GM12878 (cell line): ENCODE measurements around the gene GUCA2B. TPM values are rescaled to one million over a fixed set of nuclear protein-coding genes. Genes with fewer than 3 reads are reported as not detected.

Source experiments
- ATAC-seq: fragments of 200-7000 bp; cut with Tn5 transposase; 3 replicates; pipeline ENCODE4 v1.9.1; 2020; ENCODE audit warnings: mild to moderate bottlenecking, moderate library complexity
- BruUV-seq: library from RNA; stranded (reverse); fragments of 400-500 nt; replicated peaks from 2 replicates; lab custom pipeline; 2021; lab: Mats Ljungman, UMichigan
- CTCF ChIA-PET: fragments of 300-600 bp; sonication (Branson Sonifier 250); formaldehyde crosslinking; extraction: SDS; loops from one replicate; lab custom pipeline; 2021; ENCODE audit warnings: inconsistent platforms; lab: Yijun Ruan, JAX
- POLR2A ChIA-PET: fragments of 350-600 bp; formaldehyde crosslinking; extraction: SDS; loops from one replicate; lab custom pipeline; 2021; ENCODE audit warnings: inconsistent platforms; lab: Charles Lee
- RAD21 ChIA-PET: fragments of 300-600 bp; sonication (Branson Sonifier 250); formaldehyde crosslinking; loops from one replicate; lab custom pipeline; 2023; ENCODE audit warnings: antibody characterized with exemption; ENCODE audit not compliant: unreplicated experiment; lab: Charles Lee
- SMC1A ChIA-PET: fragments of 300-600 bp; sonication (Branson Sonifier 250); formaldehyde crosslinking; loops from one replicate; lab custom pipeline; 2023; ENCODE audit not compliant: unreplicated experiment, uncharacterized antibody; lab: Charles Lee
- DNase-seq: peaks from one replicate; pipeline ENCODE4 v3.0.0-alpha.2; 2011; ENCODE audit warnings: low read depth, low spot score
- FAIRE-seq: peaks from 3 replicates; lab custom pipeline; 2011; peaks lifted over from hg19 to GRCh38; lab: Jason Lieb, UNC
- H2AFZ ChIP-seq: 2 replicates; pipeline ENCODE4 v1.6.0; 2011; ENCODE audit warnings: low read depth, low read length, control low read depth; ENCODE audit not compliant: control insufficient read depth
- H3K27ac ChIP-seq: 2 replicates; pipeline ENCODE4 v1.5.1; 2011; ENCODE audit warnings: control low read depth; ENCODE audit not compliant: control insufficient read depth, insufficient read depth
- H3K27me3 ChIP-seq, 2 experiments: replicated peaks in 1 of 2; 2 replicates each; pipeline versions ENCODE4 v1.6.0 to v1.6.1; 2011; ENCODE audit warnings: low read length in 1 of 2; ENCODE audit not compliant: control insufficient read depth in 2 of 2, insufficient read depth in 2 of 2
- H3K36me3 ChIP-seq, 2 experiments: 2 replicates each; pipeline ENCODE4 v1.5.1; 2011; ENCODE audit warnings: low read length in 1 of 2; ENCODE audit not compliant: control insufficient read depth in 2 of 2, insufficient read depth in 2 of 2
- H3K4me1 ChIP-seq: 2 replicates; pipeline ENCODE4 v1.6.1; 2011; ENCODE audit warnings: mild to moderate bottlenecking, low read length, moderate library complexity, mixed read lengths; ENCODE audit not compliant: control insufficient read depth, insufficient read depth
- H3K4me2 ChIP-seq: 2 replicates; pipeline ENCODE4 v1.6.0; 2011; ENCODE audit warnings: control low read depth; ENCODE audit not compliant: control insufficient read depth, insufficient read depth
- H3K4me3 ChIP-seq: fragments of 200-600 bp; sonication (generic); 2 replicates; pipeline ENCODE4 v1.5.1; 2016
- H3K79me2 ChIP-seq: 2 replicates; pipeline ENCODE4 v1.6.0; 2011; ENCODE audit warnings: low read length; ENCODE audit not compliant: control insufficient read depth, insufficient read depth
- H3K9ac ChIP-seq: 2 replicates; pipeline ENCODE4 v1.8.0; 2011; ENCODE audit warnings: low read length, control low read depth, mixed read lengths; ENCODE audit not compliant: control insufficient read depth, insufficient read depth
- H3K9me3 ChIP-seq: replicated peaks from 3 replicates; pipeline ENCODE4 v1.5.1; 2011; ENCODE audit warnings: mild to moderate bottlenecking, low read length; ENCODE audit not compliant: control insufficient read depth, insufficient read depth
- H4K20me1 ChIP-seq: 2 replicates; pipeline ENCODE4 v1.6.0; 2011; ENCODE audit not compliant: control insufficient read depth, insufficient read depth
- BCL3 ChIP-seq: IDR thresholded peaks from 2 replicates; pipeline ENCODE4 v1.6.1; 2011; ENCODE audit warnings: borderline replicate concordance, low read depth, mild to moderate bottlenecking, moderate library complexity, low read length; ENCODE audit not compliant: insufficient read depth, poor library complexity, severe bottlenecking
- CREB1 ChIP-seq: IDR thresholded peaks from 2 replicates; pipeline ENCODE4 v1.6.1; 2012; ENCODE audit warnings: low read depth, mild to moderate bottlenecking, inconsistent platforms
- ELK1 ChIP-seq: IDR thresholded peaks from 2 replicates; pipeline ENCODE4 v1.6.1; 2012; ENCODE audit warnings: low read depth, low read length, improper control_type of control experiment
- HDGF ChIP-seq: fragments of 450-650 bp; IDR thresholded peaks from 2 replicates; pipeline ENCODE4 v1.6.1; 2016; ENCODE audit warnings: antibody characterized with exemption
- MEF2B ChIP-seq: fragments of 450-650 bp; IDR thresholded peaks from 2 replicates; pipeline ENCODE4 v1.6.1; 2018; ENCODE audit warnings: mild to moderate bottlenecking, moderate library complexity; ENCODE audit not compliant: partially characterized antibody, poor library complexity, severe bottlenecking
- MLLT1 ChIP-seq: fragments of 450-650 bp; IDR thresholded peaks from 2 replicates; pipeline ENCODE4 v1.6.1; 2016; ENCODE audit warnings: mild to moderate bottlenecking
- MYB ChIP-seq: fragments of 150-350 bp; IDR thresholded peaks from 2 replicates; pipeline ENCODE4 v1.6.1; 2014; ENCODE audit warnings: mild to moderate bottlenecking, low read depth, low read length, borderline replicate concordance
- SRF ChIP-seq, 2 experiments: IDR thresholded peaks; 2 replicates each; pipeline ENCODE4 v1.6.1; 2011; ENCODE audit warnings: low read depth in 2 of 2, low read length in 2 of 2, mild to moderate bottlenecking in 1 of 2, moderate library complexity in 1 of 2
- TCF7 ChIP-seq: IDR thresholded peaks from 2 replicates; pipeline ENCODE4 v1.6.1; 2014; ENCODE audit warnings: antibody characterized with exemption, borderline replicate concordance
- ZBED1 ChIP-seq: IDR thresholded peaks from 2 replicates; pipeline ENCODE4 v1.6.1; 2016; ENCODE audit warnings: borderline replicate concordance
- ZNF24 ChIP-seq: fragments of 450-650 bp; IDR thresholded peaks from 2 replicates; pipeline ENCODE4 v1.6.1; 2017; ENCODE audit warnings: antibody characterized with exemption, mild to moderate bottlenecking
- ZZZ3 ChIP-seq: IDR thresholded peaks from 2 replicates; pipeline ENCODE4 v1.6.1; 2011; ENCODE audit warnings: low read depth; ENCODE audit not compliant: control insufficient read depth, insufficient read length
- WGBS: methylation state at CpG from one replicate; pipeline ENCODE4 v1.1.6; 2016; ENCODE audit warnings: low lambda C conversion rate; ENCODE audit not compliant: insufficient replicate concordance, insufficient coverage; ENCODE audit errors: missing lambda C conversion rate; 5-methylcytosine and 5-hydroxymethylcytosine counted together
- in situ Hi-C: fragments of 300-500 bp; cut with MboI; formaldehyde crosslinking; loops from 9 replicates; pipeline ENCODE4 v1.14.3; 2018; ENCODE audit warnings: mixed read lengths
- intact Hi-C: fragments of 100-400 bp; cut with micrococcal nuclease; formaldehyde crosslinking; loops from one replicate; pipeline ENCODE4 v1.14.2; 2022; ENCODE audit not compliant: unreplicated experiment
- polyA plus RNA-seq, 11 experiments: library from polyadenylated mRNA; depleted of rRNA in 4 of 11; unstranded in 6 of 11; stranded (reverse) in 5 of 11; fragments of >200 nt; fragmentation: Nextera tagmentation in 4 of 11; fragmentation: Illumina TruSeq in 1 of 11; extraction: Ambion mirVana in 4 of 11; extraction: Trizol in 1 of 11; gene quantifications; 1 replicate in 1 of 11; 2 replicates in 10 of 11; pipeline versions ENCODE4 v1.2.1 to v1.2.3, GENCODE V29; 2011 to 2016; ENCODE audit warnings: inconsistent platforms in 2 of 11, missing spikeins in 2 of 11, low read depth in 1 of 11
- total RNA-seq, 4 experiments: library from RNA; depleted of rRNA in 3 of 4; stranded (reverse); fragments of >200 nt in 3 of 4; fragmentation: Illumina TruSeq in 1 of 4; extraction: Trizol in 1 of 4; gene quantifications; 2 replicates each; pipeline versions ENCODE4 v1.2.1 to v1.2.3, GENCODE V29; 2013 to 2021

GUCA2B gene
- total and polyA plus RNA-seq, 10 of the 15 experiments (the other 5 are each of a cell fraction or from before 2014, with no cell fraction given), result not detected

GRCh38 chr1:42140191-42140590, 13.0 kb upstream of the GUCA2B start:
- Histone ChIP-seq H2AFZ (no peak overlapping the region), H3K9me3 (no peaks in the 10 kb centered on the region), H3K36me3 (no peaks in the 10 kb centered on the region), H3K79me2 (no peaks in the 10 kb centered on the region), H3K9ac (no peak overlapping the region), H3K4me1 (no peaks in the 10 kb centered on the region), H3K27ac (no peak overlapping the region), H4K20me1 (peaks cover 2% of the 10 kb centered on the region; the same call in 1 of the 2 replicates), H3K4me2 (no peak overlapping the region), H3K4me3 (no peak overlapping the region), H3K27me3 (no peaks in the 10 kb centered on the region; a peak in 1 of 4 replicates)
- 58% methylated on average over 2 of the region's 2 CpGs for WGBS
- ChIA-PET SMC1A (no interaction called here), CTCF (no interaction called here), POLR2A (no interaction called here), RAD21 (no interaction called here)
- no peak for FAIRE-seq
- TF ChIP-seq MLLT1 (no peak), CREB1 (no peak), SRF (IDR thresholded peaks at IDR 0.05; ENCODE audit: low read depth in 2 of 2, low read length in 2 of 2) (no peak)
- BruUV-seq, result no TSS peak
- intact Hi-C loops (loop anchor here (10.0 kb wide), 2 partner anchors 325 to 565 kb away; no protein-coding TSS in a partner anchor), in situ Hi-C loops (no loop called here)
- no peak for ATAC-seq
- no peak for DNase-seq

GRCh38 chr1:42141978-42142377, 11.2 kb upstream of the GUCA2B start:
- no peaks in the 10 kb centered on the region for H3K27me3 ChIP-seq
- intact Hi-C loops (loop anchor here (10.0 kb wide), 2 partner anchors 327 to 567 kb away; no protein-coding TSS in a partner anchor), in situ Hi-C loops (no loop called here)
- no peak overlapping the region for H2AFZ ChIP-seq
- FAIRE-seq (no peak), ATAC-seq (no peak), DNase-seq (no peak)
- 59% methylated on average over 5 of the region's 5 CpGs for WGBS
- H3K9ac ChIP-seq, result no peak overlapping the region
- RAD21 ChIA-PET, result no interaction called here
- POLR2A ChIA-PET, result interaction anchor here (0.6 kb wide), 1 partner anchor 1436 kb away, joined by 7 read pairs; no protein-coding TSS in a partner anchor
- H4K20me1 ChIP-seq, result peaks cover 2% of the 10 kb centered on the region; the same call in 1 of the 2 replicates
- SMC1A ChIA-PET, result interaction anchor here (0.9 kb wide), 1 partner anchor 18 kb away, joined by 3 read pairs; no protein-coding TSS in a partner anchor
- no peaks in the 10 kb centered on the region for H3K9me3 ChIP-seq
- BruUV-seq, result no TSS peak
- H3K27ac ChIP-seq, result no peak overlapping the region
- no peaks in the 10 kb centered on the region for H3K36me3 ChIP-seq
- no peak overlapping the region for H3K4me2 ChIP-seq
- H3K4me3 ChIP-seq, result no peak overlapping the region
- no peaks in the 10 kb centered on the region for H3K79me2 ChIP-seq
- CTCF ChIA-PET, result interaction anchor here (0.7 to 2.1 kb wide), 2 partner anchors 32 to 628 kb away, joined by 3 to 14 read pairs; no protein-coding TSS in a partner anchor
- no peaks in the 10 kb centered on the region for H3K4me1 ChIP-seq
- TF ChIP-seq ZNF24, result no peak
- TF ChIP-seq ELK1, result no peak
- no peak for TF ChIP-seq BCL3
- no peak for TF ChIP-seq ZBED1
- TF ChIP-seq MEF2B, result no peak
- no peak for TF ChIP-seq HDGF
- no peak for TF ChIP-seq MYB
- TF ChIP-seq TCF7, result no peak
- no peak for TF ChIP-seq ZZZ3
